HG02970 (cell line): Measurements from ENCODE around the gene MCC.

Experiments
- ATAC-seq: cut with Tn5 transposase; IDR thresholded peaks from one replicate; pipeline ENCODE4 v1.9.1; 2021; ENCODE audit warnings: mild to moderate bottlenecking, moderate library complexity, moderate number of reproducible peaks; ENCODE audit not compliant: unreplicated experiment, low FRiP score

MCC gene

DNA sequence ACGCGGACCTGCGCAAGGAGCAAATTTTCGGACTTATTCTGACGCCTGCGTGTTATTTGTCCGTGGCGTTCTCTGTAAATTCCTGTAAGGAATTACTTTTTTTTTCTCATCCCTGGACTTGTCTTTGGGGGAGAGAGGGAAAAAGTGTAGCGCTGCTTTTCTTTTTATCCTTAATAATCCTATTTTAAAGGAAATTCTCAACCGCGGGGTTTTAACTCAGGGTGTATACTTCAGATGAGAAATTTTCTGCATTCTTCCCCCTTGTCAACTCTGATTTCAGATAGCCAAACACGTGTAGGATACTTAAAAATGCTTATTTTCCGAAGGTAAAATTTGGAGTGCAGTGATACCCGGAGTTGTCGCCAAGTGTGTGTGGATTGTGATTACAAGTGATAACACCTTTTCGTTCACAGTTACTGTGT lies 510.8 kb downstream of the MCC start:
- no peak for ATAC-seq

DNA sequence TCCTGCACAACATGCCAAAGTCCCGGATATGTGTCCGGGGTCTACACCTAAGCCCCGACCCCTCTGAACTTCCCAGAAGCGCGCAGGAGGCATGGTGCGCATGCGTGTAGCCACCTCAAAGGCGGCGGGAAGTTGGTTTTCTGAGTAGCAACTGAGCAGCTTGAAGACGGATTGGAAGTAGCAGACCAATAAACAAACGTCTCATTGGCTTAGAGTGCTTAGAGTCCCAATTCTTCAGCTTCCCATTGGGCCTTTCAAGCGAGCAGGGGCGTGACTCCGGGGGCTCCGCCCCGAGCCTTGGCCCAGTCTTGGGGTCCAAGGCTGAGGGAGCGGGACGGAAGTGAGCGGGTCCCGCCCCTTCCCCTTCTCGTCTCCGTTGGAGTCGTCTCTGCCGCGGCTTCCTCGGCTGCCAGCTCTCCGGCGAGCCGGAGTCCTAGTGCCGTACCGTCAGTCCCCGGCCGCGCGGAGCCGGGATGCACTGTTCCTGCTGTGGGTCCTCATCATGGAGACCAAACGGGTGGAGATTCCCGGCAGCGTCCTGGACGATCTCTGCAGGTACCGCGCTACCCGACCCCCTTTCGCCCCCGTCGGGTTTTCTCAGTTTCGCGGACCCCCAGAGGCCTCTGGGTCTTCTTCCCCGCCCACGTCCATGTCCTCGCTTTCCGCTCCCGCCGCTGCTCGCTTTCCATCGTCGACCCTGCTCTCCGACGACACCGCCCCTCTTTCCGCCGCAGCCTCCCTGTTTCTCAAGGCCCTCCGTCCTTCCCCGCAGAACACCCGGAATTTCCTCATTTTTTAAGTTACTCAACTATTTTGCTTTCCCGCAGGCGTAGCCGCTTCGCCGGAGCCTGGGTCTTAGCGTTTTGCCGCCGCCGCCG lies 511.6 kb downstream of the MCC start, which contains the start of gene DCP2:
Gene DCP2, plus strand, starts transcription at position 367 of the 878 bp plus-strand sequence. Its CDS starts 136 bp downstream, at position 503.
- peak; percentile 99 for ATAC-seq

DNA sequence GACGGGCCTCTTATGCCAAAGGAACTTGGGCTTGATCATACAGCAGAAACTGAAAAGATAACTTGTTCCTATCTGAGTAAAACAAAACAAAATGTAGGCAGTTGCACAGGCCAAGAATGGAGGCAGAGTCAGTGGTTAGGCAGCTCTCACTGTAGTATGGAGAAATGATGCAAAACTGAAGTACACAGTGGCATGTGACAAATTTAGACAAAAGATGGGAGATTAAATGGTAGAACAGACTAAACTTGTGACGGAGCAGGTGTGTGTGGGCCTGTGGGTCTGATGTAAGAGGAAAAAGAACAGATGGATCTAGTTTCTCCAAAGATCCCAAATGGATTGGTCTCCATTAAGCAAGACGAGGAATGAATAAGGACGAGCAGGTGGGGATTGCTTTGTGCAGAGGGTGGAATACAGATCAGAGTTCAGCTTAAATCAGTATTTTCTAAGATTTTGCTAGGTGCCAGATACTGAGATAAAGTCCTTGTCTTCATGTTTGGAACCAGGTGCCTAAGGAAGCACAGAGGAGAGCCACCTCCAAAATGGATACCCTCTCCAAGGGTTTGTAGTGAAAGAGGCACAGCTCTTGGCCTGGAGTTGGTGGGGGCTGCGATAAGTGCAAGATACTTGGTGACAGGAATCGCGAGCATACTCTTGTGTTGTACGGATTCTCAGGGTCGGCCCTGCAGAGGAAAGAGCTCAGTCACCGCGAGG lies 512.4 kb downstream of the MCC start:
- peak; percentile 11 for ATAC-seq

DNA sequence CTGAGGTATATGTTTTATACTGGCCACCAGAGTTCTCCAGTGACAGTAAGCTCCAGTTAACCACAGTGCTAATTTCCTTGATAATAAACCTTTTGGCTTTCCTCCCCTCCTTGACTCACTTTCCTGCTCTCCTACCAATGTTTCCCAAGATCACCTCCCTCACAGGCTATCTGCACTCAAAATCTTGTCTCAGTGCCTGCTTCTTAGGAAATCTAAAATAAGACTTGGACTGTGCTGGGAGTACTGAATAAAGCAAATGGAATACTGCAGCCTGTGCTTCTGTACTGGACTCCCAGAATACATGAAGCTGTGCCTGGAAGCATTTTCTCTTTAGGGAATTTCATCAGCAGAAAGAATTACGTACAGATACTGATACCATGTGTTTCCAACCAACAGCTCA lies 513.4 kb downstream of the MCC start:
- no peak for ATAC-seq

DNA sequence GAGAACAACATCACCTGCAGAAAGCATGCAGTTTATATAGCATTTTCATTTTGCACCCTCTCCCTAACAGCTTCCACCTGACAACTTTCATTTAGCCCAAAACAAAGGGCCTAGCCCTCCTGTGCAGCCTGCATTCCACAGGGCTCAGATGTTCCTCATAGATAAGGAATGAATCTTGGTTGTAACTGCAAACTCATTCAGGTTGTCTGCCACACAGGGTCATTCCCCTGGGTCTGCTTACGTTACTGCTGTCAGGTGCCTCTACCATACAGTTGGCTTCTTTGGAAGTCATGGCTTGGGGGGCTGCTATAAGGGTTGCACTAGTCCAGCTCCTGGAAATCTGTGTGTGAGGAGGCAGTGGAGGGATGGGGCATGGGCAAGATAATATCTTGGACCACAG lies 514.3 kb downstream of the MCC start:
- no peak for ATAC-seq

DNA sequence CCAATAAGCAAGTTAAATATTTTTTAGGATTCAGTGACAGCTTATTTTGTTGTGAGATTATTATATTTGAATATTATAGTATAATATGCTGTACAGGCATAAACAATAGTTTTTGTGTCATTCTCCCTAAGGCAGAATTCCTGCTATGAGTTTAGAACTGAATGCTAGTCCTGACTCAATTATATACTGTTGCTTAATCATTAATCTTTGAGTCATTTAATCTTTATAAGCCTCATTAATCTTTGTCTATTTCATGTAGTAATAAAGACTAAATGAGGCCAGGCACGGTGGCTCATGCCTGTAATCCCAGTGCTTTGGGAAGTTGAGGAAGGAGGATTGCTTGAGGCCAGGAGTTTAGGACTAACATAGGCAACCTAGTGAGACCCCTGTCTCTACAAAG lies 515.2 kb downstream of the MCC start:
- no peak for ATAC-seq
